ENCODE results near the gene ZNF316. TPM values are rescaled to one million over a fixed set of nuclear protein-coding genes. Genes with fewer than 3 reads are reported as not detected.

Gene ZNF316
- total RNA-seq, 2 donors from 2014 or later, result 21.4 to 29.6 TPM

DNA sequence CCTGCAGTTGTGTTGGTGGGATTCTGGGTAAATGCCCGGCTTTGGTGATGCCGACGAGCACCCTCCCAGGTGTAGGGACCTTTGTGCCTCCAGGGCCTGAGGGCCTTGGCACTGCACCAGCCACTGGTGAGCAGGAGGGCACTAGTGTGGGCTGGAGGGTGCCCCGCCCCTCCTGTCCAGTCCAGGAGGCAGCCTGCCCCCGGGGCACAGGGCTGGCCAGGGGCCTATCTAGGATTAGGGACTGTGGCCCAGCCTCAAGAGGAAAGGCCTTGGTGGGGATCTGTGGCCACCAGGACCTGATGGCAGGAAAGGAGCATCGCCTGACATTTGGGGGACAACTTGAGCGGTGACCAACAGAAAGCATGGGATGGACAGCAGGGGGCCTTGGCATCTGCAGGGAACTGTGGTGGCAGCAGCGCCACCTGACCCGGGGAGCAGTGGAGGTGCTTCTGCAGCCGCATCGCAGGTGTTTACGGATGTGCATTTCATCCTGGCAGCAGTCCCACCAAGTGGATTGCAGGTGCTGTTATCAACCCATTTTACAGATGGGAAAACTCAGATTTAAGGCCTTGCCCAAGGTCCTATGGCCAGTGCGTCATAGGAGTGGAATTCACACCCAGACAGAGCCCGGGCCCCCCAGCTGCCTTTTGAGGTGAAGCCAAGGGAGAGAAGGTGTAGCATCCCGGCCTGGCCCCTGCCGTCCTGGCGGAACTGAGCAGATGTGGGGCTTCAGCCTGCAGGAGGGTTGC is 11.1 kb downstream of the ZNF316 start:
- H3K4me3 ChIP-seq (ENCODE audit: low read length), result no peak overlapping the region
- peaks cover 27% of the 10 kb centered on the region for H3K36me3 ChIP-seq (ENCODE audit: control insufficient read depth, insufficient read depth, low read length)
- peaks cover 46% of the 10 kb centered on the region for H3K36me3 Mint-ChIP-seq (ENCODE audit: low read depth)
- H3K4me1 Mint-ChIP-seq, result no peaks in the 10 kb centered on the region
- 96 to 97% methylated on average over 7 to 17 of the region's 17 CpGs for WGBS, 2 experiments (ENCODE audit: insufficient coverage in 1 of 2, insufficient read length in 1 of 2)
- no peaks in the 10 kb centered on the region for H3K9me3 ChIP-seq (ENCODE audit: control insufficient read depth, low read length)
- H3K9ac ChIP-seq (ENCODE audit: extremely low read depth, low read length, poor library complexity, severe bottlenecking), result no peak overlapping the region
- TF ChIP-seq, protein P1, sequence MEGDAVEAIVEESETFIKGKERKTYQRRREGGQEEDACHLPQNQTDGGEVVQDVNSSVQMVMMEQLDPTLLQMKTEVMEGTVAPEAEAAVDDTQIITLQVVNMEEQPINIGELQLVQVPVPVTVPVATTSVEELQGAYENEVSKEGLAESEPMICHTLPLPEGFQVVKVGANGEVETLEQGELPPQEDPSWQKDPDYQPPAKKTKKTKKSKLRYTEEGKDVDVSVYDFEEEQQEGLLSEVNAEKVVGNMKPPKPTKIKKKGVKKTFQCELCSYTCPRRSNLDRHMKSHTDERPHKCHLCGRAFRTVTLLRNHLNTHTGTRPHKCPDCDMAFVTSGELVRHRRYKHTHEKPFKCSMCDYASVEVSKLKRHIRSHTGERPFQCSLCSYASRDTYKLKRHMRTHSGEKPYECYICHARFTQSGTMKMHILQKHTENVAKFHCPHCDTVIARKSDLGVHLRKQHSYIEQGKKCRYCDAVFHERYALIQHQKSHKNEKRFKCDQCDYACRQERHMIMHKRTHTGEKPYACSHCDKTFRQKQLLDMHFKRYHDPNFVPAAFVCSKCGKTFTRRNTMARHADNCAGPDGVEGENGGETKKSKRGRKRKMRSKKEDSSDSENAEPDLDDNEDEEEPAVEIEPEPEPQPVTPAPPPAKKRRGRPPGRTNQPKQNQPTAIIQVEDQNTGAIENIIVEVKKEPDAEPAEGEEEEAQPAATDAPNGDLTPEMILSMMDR (conservative IDR thresholded peaks at IDR 0.05), result no peak
- no peak overlapping the region for H3K27ac ChIP-seq (ENCODE audit: low read depth, low read length)
- no peaks in the 10 kb centered on the region for H3K27me3 ChIP-seq (ENCODE audit: control insufficient read depth, insufficient read depth, low read length, poor library complexity, severe bottlenecking)
- H3K27ac Mint-ChIP-seq, result no peak overlapping the region
- no peaks in the 10 kb centered on the region for H3K4me1 ChIP-seq (ENCODE audit: control insufficient read depth, insufficient read depth, low read length)
- H3K27me3 Mint-ChIP-seq (ENCODE audit: insufficient read depth), result no peaks in the 10 kb centered on the region
- DNase-seq, result peak; percentile 28
- H3K9me3 Mint-ChIP-seq, result peaks cover 10% of the 10 kb centered on the region
- no peak overlapping the region for H3K4me3 Mint-ChIP-seq

DNA sequence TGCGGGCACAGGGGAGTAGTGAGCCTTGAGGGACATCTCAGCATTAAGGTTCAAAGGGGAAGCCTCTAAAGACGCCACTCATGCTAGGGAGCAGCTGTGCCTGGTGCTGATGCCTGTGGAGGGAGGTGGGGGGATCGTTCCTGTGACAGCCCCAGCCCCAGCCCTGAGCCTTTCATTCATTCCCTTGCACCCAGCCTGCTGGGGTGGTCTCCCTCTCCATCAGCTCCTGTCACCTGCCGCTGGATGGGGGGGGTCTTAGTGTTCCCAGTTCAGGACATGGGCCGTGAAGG is 11.6 kb downstream of the ZNF316 start:
- Mint-ChIP-seq H3K9me3 (peaks cover 10% of the 10 kb centered on the region), H3K27ac (no peak overlapping the region), H3K4me3 (no peak overlapping the region), H3K4me1 (no peaks in the 10 kb centered on the region), H3K27me3 (ENCODE audit: insufficient read depth) (no peaks in the 10 kb centered on the region), H3K36me3 (ENCODE audit: low read depth) (peaks cover 42% of the 10 kb centered on the region)
- no peaks in the 10 kb centered on the region for H3K4me1 ChIP-seq (ENCODE audit: control insufficient read depth, insufficient read depth, low read length)
- H3K27me3 ChIP-seq (ENCODE audit: control insufficient read depth, insufficient read depth, low read length, poor library complexity, severe bottlenecking), result no peaks in the 10 kb centered on the region
- no peak overlapping the region for H3K9ac ChIP-seq (ENCODE audit: extremely low read depth, low read length, poor library complexity, severe bottlenecking)
- no peak overlapping the region for H3K4me3 ChIP-seq (ENCODE audit: low read length)
- TF ChIP-seq, protein P1 (conservative IDR thresholded peaks at IDR 0.05), result no peak
- H3K9me3 ChIP-seq (ENCODE audit: control insufficient read depth, low read length), result no peaks in the 10 kb centered on the region
- 93 to 100% methylated on average over 2 to 5 of the region's 5 CpGs for WGBS, 2 experiments (ENCODE audit: insufficient coverage in 1 of 2, insufficient read length in 1 of 2)
- H3K27ac ChIP-seq (ENCODE audit: low read depth, low read length), result no peak overlapping the region
- peaks cover 27% of the 10 kb centered on the region for H3K36me3 ChIP-seq (ENCODE audit: control insufficient read depth, insufficient read depth, low read length)
- DNase-seq, result peak; percentile 22

DNA sequence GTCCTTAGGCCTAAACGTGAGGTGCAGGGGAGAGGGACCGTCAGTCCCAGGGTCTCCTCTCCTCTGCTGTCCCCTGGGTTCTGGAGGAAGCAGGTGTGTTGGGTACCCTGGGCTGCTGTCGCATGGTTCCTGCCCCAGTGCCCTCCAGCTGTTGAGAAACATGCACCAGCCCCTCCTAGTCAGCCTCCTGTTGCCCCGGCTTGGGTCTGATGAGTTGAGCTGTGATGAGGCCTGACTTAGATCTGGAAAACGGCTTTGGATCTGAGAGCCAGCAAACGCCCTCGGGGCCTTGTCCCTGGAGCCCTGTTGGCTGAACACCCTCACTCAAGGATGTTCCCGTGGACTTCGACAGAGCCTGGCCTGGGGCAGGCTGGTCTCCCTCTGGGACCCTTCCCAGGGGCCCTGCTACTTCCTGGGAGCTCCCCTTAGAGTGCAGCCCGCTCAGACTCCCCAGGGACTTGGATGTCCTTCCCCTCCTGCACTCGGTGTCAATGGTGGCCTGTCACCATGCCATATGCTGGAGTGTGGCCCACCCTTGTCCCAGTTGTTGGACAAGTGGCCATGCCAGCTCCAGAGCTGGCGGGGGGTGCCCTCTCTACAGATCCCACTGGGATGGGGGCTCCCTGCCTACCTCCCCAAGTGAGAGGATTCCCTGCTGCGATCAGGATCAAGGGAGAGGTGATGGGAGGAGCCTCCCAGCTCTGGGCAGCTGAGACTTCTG is 12.3 kb downstream of the ZNF316 start:
- Histone ChIP-seq H3K27me3 (ENCODE audit: control insufficient read depth, insufficient read depth, low read length, poor library complexity, severe bottlenecking) (no peaks in the 10 kb centered on the region), H3K4me3 (ENCODE audit: low read length) (no peak overlapping the region), H3K9me3 (ENCODE audit: control insufficient read depth, low read length) (no peaks in the 10 kb centered on the region), H3K9ac (ENCODE audit: extremely low read depth, low read length, poor library complexity, severe bottlenecking) (no peak overlapping the region), H3K4me1 (ENCODE audit: control insufficient read depth, insufficient read depth, low read length) (no peaks in the 10 kb centered on the region), H3K36me3 (ENCODE audit: control insufficient read depth, insufficient read depth, low read length) (peaks cover 24% of the 10 kb centered on the region), H3K27ac (ENCODE audit: low read depth, low read length) (no peak overlapping the region)
- H3K9me3 Mint-ChIP-seq, result peaks cover 10% of the 10 kb centered on the region
- no peak overlapping the region for H3K27ac Mint-ChIP-seq
- no peak overlapping the region for H3K4me3 Mint-ChIP-seq
- no peaks in the 10 kb centered on the region for H3K27me3 Mint-ChIP-seq (ENCODE audit: insufficient read depth)
- TF ChIP-seq, protein P1 (conservative IDR thresholded peaks at IDR 0.05), result no peak
- no peaks in the 10 kb centered on the region for H3K4me1 Mint-ChIP-seq
- DNase-seq, result peak; percentile 27
- H3K36me3 Mint-ChIP-seq (ENCODE audit: low read depth), result peaks cover 38% of the 10 kb centered on the region
- 93 to 100% methylated on average over 8 to 13 of the region's 13 CpGs for WGBS, 2 experiments (ENCODE audit: insufficient coverage in 1 of 2, insufficient read length in 1 of 2)

Data from endodermal cell (in vitro differentiated cells).